Spleen (tissue), 11 donors: ENCODE results near the gene NIPSNAP2. TPM values are rescaled to one million over a fixed set of nuclear protein-coding genes. Genes with fewer than 3 reads are reported as not detected.

Experiments
- DNase-seq: peaks from one replicate; pipeline ENCODE4 v3.0.0-alpha.2; 2020
- H3K27ac ChIP-seq, 8 donors: fragments of 200-600 bp; sonication (generic) in 7 of 8; 1 replicate in 4 of 8; 2 replicates in 4 of 8; pipeline versions ENCODE4 v1.5.0 to v1.8.0; 2016 to 2021; ENCODE audit warnings: inconsistent platforms in 4 of 8, mild to moderate bottlenecking in 4 of 8, moderate library complexity in 1 of 8
- H3K27me3 ChIP-seq, 7 donors: fragments of 200-600 bp; sonication (generic) in 6 of 7; replicated peaks in 1 of 7; 1 replicate in 4 of 7; 2 replicates in 3 of 7; pipeline versions ENCODE4 v1.5.0 to v1.8.0; 2016 to 2021; ENCODE audit warnings: inconsistent platforms in 3 of 7, mild to moderate bottlenecking in 1 of 7
- H3K36me3 ChIP-seq, 6 donors: fragments of 200-600 bp; sonication (generic) in 5 of 6; 1 replicate in 4 of 6; 2 replicates in 2 of 6; pipeline versions ENCODE4 v1.5.0 to v1.8.0; 2016 to 2021; ENCODE audit warnings: inconsistent platforms in 2 of 6
- H3K4me1 ChIP-seq, 6 donors: fragments of 200-600 bp; sonication (generic) in 5 of 6; 1 replicate in 3 of 6; 2 replicates in 3 of 6; pipeline versions ENCODE4 v1.5.0 to v1.8.0; 2016 to 2021; ENCODE audit warnings: inconsistent platforms in 3 of 6
- H3K4me3 ChIP-seq, 8 donors: fragments of 200-600 bp; sonication (generic) in 7 of 8; 1 replicate in 4 of 8; 2 replicates in 4 of 8; pipeline versions ENCODE4 v1.5.0 to v1.8.0; 2016 to 2021; ENCODE audit warnings: inconsistent platforms in 4 of 8, mild to moderate bottlenecking in 4 of 8, moderate library complexity in 2 of 8
- H3K9me3 ChIP-seq, 8 donors: fragments of 200-600 bp; sonication (generic) in 7 of 8; 1 replicate in 4 of 8; 2 replicates in 4 of 8; pipeline versions ENCODE4 v1.5.0 to v1.8.0; 2016 to 2021; ENCODE audit warnings: inconsistent platforms in 4 of 8
- POLR2A ChIP-seq, 3 donors: fragments of 450-650 bp; IDR thresholded peaks; one replicate each; pipeline ENCODE4 v1.5.1; 2017; ENCODE audit warnings: antibody characterized with exemption in 3 of 3, mild to moderate bottlenecking in 1 of 3
- POLR2AphosphoS5 ChIP-seq, 3 donors: sonication (generic); formaldehyde crosslinking; IDR thresholded peaks; one replicate each; pipeline ENCODE4 v1.5.1; 2017; ENCODE audit warnings: antibody characterized with exemption in 3 of 3
- WGBS, 5 donors: extraction: QIAGEN DNeasy Blood & Tissue Kit in 3 of 5; methylation state at CpG; one replicate each; pipeline versions ENCODE4 v1.1.5 to v1.1.7; 2013 to 2018; 5-methylcytosine and 5-hydroxymethylcytosine counted together
- intact Hi-C: fragments of 100-400 bp; cut with DNase I; formaldehyde crosslinking; loops from one replicate; pipeline ENCODE4 v1.15.0; 2023; ENCODE audit warnings: low total_unique reads
- polyA plus RNA-seq, 3 donors: library from polyadenylated mRNA; stranded (reverse); fragments of 200-250 nt; gene quantifications; one replicate each; pipeline ENCODE4 v1.2.1, GENCODE V29; 2013
- total RNA-seq, 7 donors: library from RNA; depleted of rRNA in 3 of 7; stranded (reverse); fragments of >200 nt in 3 of 7; fragmentation: NEBNext Ultra II Directional in 4 of 7; extraction: Animal tissue kit (Norgen Biotek cat#: 25700) in 4 of 7; gene quantifications; one replicate each; pipeline versions ENCODE4 v1.1.0 to v1.2.1, GENCODE V29; 2016 to 2021
- TF ChIP-seq, protein P1 (sequence below), 11 experiments: fragments of 200-600 bp in 7 of 11; fragments of 450-650 bp in 4 of 11; sonication (generic) in 4 of 11; IDR thresholded peaks in 8 of 11; conservative IDR thresholded peaks in 3 of 11; 1 replicate in 7 of 11; 2 replicates in 4 of 11; pipeline versions ENCODE4 v1.4.0 to v1.8.0; 2016 to 2021; ENCODE audit warnings: antibody characterized with exemption in 11 of 11, inconsistent platforms in 4 of 11, mild to moderate bottlenecking in 1 of 11
- donor health status: healthy with polysubstance abuse.
- donor health status: DM: no; HTN: no; CAD: no; lungs with moderate emphysema.
- donor health status: DM: no; HTN: no; CAD: no.
- donor health status: Bipolar disorder and iron deficiency.
- donor health status: healthy.
- donor health status: DM: no; HTN: no; CAD: no.
- donor health status: DM: yes; HTN: yes; CAD: no.

The NIPSNAP2 gene
- total and polyA plus RNA-seq, 10 donors = 26.8 to 54.1 (median 36.0) TPM

DNA sequence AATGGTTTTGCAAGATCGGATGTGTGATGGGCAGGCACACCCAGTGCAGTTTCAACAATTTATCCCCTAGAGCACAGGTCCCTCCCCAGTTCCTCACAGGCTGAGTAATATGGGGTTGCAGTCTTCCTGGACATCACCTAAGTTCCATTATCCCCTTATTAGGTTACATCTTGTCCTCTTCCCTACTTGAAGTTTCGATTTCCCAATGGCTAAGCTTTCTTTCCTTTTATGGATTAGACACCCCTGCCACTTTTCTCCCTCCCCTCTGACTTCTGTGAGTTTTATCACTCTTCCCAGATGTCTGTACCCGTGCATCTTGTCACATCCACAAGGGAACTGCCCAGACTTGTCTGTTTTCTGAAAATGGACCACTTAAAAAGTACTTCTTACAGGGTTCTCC is 2.4 kb upstream of the NIPSNAP2 start:
- no peak for DNase-seq
- intact Hi-C loops = loop anchor here (10.0 kb wide), 1 partner anchor 677 kb away; no protein-coding TSS in a partner anchor
- WGBS, 5 donors = 81 to 92% (median 86%) methylated on average over 3 of the region's 3 CpGs
- H3K27ac ChIP-seq = no peak overlapping the region
- H3K9me3 ChIP-seq = no peaks in the 10 kb centered on the region
- TF ChIP-seq, protein P1, sequence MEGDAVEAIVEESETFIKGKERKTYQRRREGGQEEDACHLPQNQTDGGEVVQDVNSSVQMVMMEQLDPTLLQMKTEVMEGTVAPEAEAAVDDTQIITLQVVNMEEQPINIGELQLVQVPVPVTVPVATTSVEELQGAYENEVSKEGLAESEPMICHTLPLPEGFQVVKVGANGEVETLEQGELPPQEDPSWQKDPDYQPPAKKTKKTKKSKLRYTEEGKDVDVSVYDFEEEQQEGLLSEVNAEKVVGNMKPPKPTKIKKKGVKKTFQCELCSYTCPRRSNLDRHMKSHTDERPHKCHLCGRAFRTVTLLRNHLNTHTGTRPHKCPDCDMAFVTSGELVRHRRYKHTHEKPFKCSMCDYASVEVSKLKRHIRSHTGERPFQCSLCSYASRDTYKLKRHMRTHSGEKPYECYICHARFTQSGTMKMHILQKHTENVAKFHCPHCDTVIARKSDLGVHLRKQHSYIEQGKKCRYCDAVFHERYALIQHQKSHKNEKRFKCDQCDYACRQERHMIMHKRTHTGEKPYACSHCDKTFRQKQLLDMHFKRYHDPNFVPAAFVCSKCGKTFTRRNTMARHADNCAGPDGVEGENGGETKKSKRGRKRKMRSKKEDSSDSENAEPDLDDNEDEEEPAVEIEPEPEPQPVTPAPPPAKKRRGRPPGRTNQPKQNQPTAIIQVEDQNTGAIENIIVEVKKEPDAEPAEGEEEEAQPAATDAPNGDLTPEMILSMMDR (IDR thresholded peaks at IDR 0.05 in 8 of 11, conservative IDR thresholded peaks at IDR 0.05 in 3 of 11) = no peak
- TF ChIP-seq POLR2A (IDR thresholded peaks at IDR 0.05) = no peak
- TF ChIP-seq POLR2AphosphoS5 (IDR thresholded peaks at IDR 0.05) = no peak
- H3K4me3 ChIP-seq = no peak overlapping the region
- peaks cover 10 to 35% (median 27%) of the 10 kb centered on the region in 6 donors for H3K4me1 ChIP-seq
- no peaks in the 10 kb centered on the region for H3K27me3 ChIP-seq
- peaks cover 0 to 9% (median 0%) of the 10 kb centered on the region in 6 donors for H3K36me3 ChIP-seq

DNA sequence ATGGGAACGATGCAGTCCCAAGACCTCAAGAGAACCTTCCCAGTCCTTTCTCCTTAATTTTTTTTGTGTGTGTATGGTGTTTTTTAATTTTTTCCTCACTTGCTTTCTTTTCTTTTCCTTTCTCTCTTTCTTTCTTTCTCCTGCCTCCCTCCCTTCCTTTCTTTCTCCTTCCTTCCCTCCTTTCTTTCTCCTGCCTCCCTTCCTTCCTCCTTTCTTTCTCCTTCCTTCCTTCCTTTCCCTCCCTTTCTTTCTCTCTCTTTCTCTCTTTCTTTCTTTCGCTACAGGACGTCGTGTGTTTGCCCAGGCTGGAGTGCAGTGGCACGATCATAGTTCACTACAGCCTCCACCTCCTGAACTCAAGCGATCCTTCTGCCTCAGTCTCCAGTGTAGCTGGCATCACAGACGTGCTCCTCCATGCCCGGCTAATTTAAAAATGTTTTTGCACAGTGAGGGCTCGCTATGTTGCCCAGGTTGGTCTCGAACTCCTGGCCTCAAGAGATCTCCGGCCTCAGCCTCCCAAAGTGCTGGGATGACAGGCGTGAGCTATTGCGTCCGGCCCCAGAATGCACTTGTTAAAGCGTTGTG is 709 bp upstream of the NIPSNAP2 start:
- Histone ChIP-seq H3K4me1 (peaks cover 10 to 42% (median 28%) of the 10 kb centered on the region in 6 donors), H3K27ac (peak overlapping the region; percentile 74 to 97 (median 94)), H3K36me3 (peaks cover 0 to 17% (median 0%) of the 10 kb centered on the region in 6 donors), H3K4me3 (peak overlapping the region; percentile 6 to 91 (median 50)), H3K27me3 (no peaks in the 10 kb centered on the region), H3K9me3 (no peaks in the 10 kb centered on the region)
- no peak for DNase-seq
- TF ChIP-seq POLR2A (IDR thresholded peaks at IDR 0.05) (no peak), POLR2AphosphoS5 (IDR thresholded peaks at IDR 0.05) (no peak)
- TF ChIP-seq, protein P1 (IDR thresholded peaks at IDR 0.05 in 8 of 11, conservative IDR thresholded peaks at IDR 0.05 in 3 of 11) = no peak
- intact Hi-C loops = loop anchor here (10.0 kb wide), 1 partner anchor 679 kb away; no protein-coding TSS in a partner anchor
- WGBS, 5 donors = 76 to 87% (median 79%) methylated on average over 15 of the region's 15 CpGs

DNA sequence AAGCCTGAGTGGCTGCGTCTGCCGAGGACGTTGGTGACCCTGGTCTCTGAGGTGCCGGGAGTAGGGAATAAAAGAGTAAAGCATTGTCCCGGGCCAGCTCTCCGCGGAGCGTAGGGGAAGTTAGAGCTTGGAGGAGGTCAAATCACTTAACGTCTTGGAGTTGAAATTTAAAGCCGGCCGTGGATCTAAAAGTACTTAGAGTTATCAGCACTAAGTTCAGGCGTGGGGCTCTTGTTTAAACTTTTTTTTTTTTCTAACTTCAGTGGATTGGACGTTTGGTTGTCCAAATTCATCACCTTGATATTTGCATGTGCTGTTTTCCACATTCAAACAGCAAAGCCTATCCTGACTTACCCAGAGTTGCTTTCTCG is 700 bp downstream of the NIPSNAP2 start:
- WGBS, 5 donors = 3 to 5% (median 4%) methylated on average over 9 to 14 of the region's 14 CpGs

More for the DNA sequence above, 700 bp downstream of the NIPSNAP2 start:
- Histone ChIP-seq H3K4me1 (peaks cover 10 to 49% (median 28%) of the 10 kb centered on the region in 6 donors), H3K27me3 (no peaks in the 10 kb centered on the region), H3K27ac (peak overlapping the region; percentile 55 to 97 (median 94)), H3K9me3 (no peaks in the 10 kb centered on the region), H3K36me3 (peaks cover 0 to 31% (median 0%) of the 10 kb centered on the region in 6 donors), H3K4me3 (peak overlapping the region; percentile 45 to 91 (median 64))
- TF ChIP-seq, protein P1 (IDR thresholded peaks at IDR 0.05 in 8 of 11, conservative IDR thresholded peaks at IDR 0.05 in 3 of 11) = no peak
- TF ChIP-seq POLR2A (IDR thresholded peaks at IDR 0.05) (no peak), POLR2AphosphoS5 (IDR thresholded peaks at IDR 0.05) (no peak)
- DNase-seq = no peak
- intact Hi-C loops = loop anchor here (10.0 kb wide), 1 partner anchor 680 kb away; no protein-coding TSS in a partner anchor
